ENCODE measurements around the gene BSPH1.

BSPH1 gene

GRCh38 chr19:47992070-47992469 lies at the start of gene BSPH1:
TSS of gene BSPH1 (minus strand) at chr19:47992170. CDS start at chr19:47992081, 89 bp downstream.
- POLR2A ChIA-PET = no interaction called here
- DNase-seq (ENCODE audit: extremely low spot score) = no peak
- CTCF ChIA-PET = no interaction called here
- TF ChIP-seq, protein P1, sequence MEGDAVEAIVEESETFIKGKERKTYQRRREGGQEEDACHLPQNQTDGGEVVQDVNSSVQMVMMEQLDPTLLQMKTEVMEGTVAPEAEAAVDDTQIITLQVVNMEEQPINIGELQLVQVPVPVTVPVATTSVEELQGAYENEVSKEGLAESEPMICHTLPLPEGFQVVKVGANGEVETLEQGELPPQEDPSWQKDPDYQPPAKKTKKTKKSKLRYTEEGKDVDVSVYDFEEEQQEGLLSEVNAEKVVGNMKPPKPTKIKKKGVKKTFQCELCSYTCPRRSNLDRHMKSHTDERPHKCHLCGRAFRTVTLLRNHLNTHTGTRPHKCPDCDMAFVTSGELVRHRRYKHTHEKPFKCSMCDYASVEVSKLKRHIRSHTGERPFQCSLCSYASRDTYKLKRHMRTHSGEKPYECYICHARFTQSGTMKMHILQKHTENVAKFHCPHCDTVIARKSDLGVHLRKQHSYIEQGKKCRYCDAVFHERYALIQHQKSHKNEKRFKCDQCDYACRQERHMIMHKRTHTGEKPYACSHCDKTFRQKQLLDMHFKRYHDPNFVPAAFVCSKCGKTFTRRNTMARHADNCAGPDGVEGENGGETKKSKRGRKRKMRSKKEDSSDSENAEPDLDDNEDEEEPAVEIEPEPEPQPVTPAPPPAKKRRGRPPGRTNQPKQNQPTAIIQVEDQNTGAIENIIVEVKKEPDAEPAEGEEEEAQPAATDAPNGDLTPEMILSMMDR (IDR thresholded peaks at IDR 0.05; ENCODE audit: control extremely low read depth, extremely low read depth, low read depth, missing control alignments) = no peak

- TF ChIP-seq, protein P1 (IDR thresholded peaks at IDR 0.05; ENCODE audit: control extremely low read depth, extremely low read depth, low read depth, missing control alignments) = no peak
- CTCF ChIA-PET = no interaction called here
- POLR2A ChIA-PET = no interaction called here
- no peak for DNase-seq (ENCODE audit: extremely low spot score)
These were observed 44.8 kb upstream of the BSPH1 start for GRCh38 chr19:48036765-48037164.

DNA sequence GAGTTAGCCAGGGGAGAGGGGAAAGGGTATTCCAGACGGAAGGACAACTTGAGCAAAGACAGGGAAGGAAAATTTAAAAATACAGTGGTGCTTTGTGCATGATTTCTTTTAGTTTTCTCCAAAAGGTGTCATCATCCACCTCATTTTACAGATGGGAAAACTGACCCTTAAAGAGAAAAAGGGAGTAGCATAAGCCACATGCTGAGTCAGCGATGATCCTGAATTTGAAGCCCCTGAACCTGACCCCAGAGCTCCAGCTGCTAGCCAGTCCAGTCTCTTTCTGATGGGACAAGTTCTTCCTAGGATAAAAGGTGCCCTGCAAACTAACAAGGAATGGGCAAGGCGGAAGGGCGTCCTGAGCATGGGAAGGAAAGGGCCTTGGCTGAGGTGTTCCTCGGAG lies 41.6 kb upstream of the BSPH1 start:
- CTCF ChIA-PET = no interaction called here
- POLR2A ChIA-PET = no interaction called here
- no peak for DNase-seq (ENCODE audit: extremely low spot score)
- TF ChIP-seq, protein P1 (IDR thresholded peaks at IDR 0.05; ENCODE audit: control extremely low read depth, extremely low read depth, low read depth, missing control alignments) = no peak

DNA sequence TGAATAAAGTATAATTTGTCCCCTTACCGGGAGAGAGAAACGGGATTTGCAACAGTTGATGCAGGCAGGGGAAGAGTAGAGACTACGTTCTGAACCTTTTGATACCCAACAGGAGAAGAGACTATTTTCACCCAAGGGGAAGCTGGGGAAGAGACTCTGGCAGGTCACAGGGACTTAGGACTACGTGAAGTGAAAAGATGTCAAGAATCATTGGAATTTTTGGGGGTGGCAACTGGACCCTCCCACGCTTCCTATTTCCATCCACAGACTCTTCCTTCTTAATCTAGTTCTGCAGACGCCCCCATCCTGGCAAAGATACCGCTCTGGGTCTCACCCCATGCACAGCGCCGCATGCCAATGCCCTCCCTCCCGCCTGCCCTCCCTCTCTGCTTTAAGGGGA lies 38.1 kb upstream of the BSPH1 start:
- CTCF ChIA-PET = no interaction called here
- TF ChIP-seq, protein P1 (IDR thresholded peaks at IDR 0.05; ENCODE audit: control extremely low read depth, extremely low read depth, low read depth, missing control alignments) = no peak
- POLR2A ChIA-PET = no interaction called here
- no peak for DNase-seq (ENCODE audit: extremely low spot score)

DNA sequence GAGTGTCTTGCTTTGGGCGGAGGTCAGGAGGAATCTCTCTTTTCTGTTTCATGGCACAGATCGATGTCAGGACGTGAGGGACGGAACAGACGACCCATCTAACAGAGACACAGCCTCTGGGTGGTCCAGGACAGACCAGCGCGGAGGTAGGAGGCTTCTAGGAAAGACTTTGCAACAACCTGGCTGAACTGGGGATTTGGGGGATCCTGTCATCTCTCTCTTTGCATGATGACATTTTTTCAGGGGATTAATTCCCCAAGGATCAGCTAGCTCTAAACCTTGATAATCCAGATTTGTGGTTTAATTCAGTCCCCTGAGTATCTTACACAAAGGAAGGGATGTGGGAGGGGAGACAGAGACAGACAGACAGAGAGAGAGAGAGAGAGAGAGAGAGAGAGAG lies 37.5 kb upstream of the BSPH1 start:
- TF ChIP-seq, protein P1 (IDR thresholded peaks at IDR 0.05; ENCODE audit: control extremely low read depth, extremely low read depth, low read depth, missing control alignments) = no peak
- ChIA-PET POLR2A (no interaction called here), CTCF (interaction anchor here (0.9 kb wide), 1 partner anchor 57 kb away, joined by 3 read pairs; no protein-coding TSS in a partner anchor)
- DNase-seq (ENCODE audit: extremely low spot score) = no peak

DNA sequence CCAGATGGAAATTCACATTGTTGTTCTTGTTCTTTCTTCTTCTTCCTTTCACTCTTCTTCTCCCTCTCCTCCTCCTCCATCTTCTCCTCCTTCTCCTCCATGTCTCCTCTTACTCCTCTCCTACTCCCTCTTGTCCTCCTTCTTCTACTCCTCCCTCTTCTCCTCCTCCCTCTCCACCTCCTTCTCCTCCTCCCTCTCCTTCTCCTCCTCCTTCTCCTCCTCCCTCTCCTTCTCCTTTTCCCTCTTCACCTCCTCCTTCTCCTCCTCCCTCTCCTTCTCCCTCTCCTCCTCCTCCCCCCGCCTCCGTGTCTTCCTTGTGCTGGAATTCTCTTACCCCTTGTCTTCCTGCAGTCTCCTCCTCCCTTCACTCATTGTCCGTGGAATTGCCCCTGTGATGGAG lies 33.5 kb upstream of the BSPH1 start:
- no peak for DNase-seq (ENCODE audit: extremely low spot score)
- ChIA-PET POLR2A (no interaction called here), CTCF (no interaction called here)
- TF ChIP-seq, protein P1 (IDR thresholded peaks at IDR 0.05; ENCODE audit: control extremely low read depth, extremely low read depth, low read depth, missing control alignments) = no peak

DNA sequence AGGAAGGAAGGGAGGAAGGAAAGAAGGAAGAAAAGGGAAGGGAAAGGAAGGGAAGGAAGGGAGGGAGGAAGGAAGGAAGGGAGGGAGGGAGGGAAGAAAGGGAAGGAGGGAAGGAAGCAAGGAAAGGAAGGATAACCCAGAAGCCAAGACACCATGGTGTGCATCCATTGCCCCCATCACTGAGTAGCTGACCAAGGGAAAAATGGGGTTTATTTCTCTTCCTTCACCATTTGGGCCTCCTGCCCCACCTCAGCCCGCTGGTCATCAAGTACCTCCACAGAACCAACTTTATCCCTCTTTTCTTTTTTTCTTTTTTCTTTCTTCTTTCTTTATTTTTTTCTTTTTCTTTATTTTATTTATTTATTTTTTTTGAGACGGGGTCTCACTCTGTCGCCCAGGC lies 31.5 kb upstream of the BSPH1 start:
- CTCF ChIA-PET = no interaction called here
- no peak for DNase-seq (ENCODE audit: extremely low spot score)
- POLR2A ChIA-PET = no interaction called here
- TF ChIP-seq, protein P1 (IDR thresholded peaks at IDR 0.05; ENCODE audit: control extremely low read depth, extremely low read depth, low read depth, missing control alignments) = no peak

Measured in GM10248 (cell line).